CD14-positive monocyte (primary cell): Measurements from ENCODE around the gene MARCHF9. TPM values are rescaled to one million over a fixed set of nuclear protein-coding genes. Genes with fewer than 3 reads are reported as not detected.

Experiments used
- DNase-seq, 3 donors: peaks; one replicate each; pipeline ENCODE4 v3.0.0-alpha.2; 2011 to 2022
- H2AFZ ChIP-seq: 2 replicates; pipeline ENCODE4 v1.6.0; 2012; ENCODE audit warnings: mild to moderate bottlenecking, low read depth, low read length, inconsistent platforms; ENCODE audit not compliant: insufficient read depth, poor library complexity, severe bottlenecking
- H3K27ac ChIP-seq, 2 donors: 1 replicate in 1 of 2; 2 replicates in 1 of 2; pipeline ENCODE4 v1.5.1; 2012 to 2013; ENCODE audit warnings: low read length in 2 of 2, control low read depth in 1 of 2, inconsistent platforms in 1 of 2, low read depth in 1 of 2, mild to moderate bottlenecking in 1 of 2
- H3K27me3 ChIP-seq, 2 donors: one replicate each; pipeline versions ENCODE4 v1.6.0 to v1.6.1; 2011 to 2013; ENCODE audit warnings: low read length in 2 of 2; ENCODE audit not compliant: control insufficient read depth in 2 of 2, insufficient read depth in 2 of 2
- H3K36me3 ChIP-seq, 2 donors: replicated peaks in 1 of 2; 1 replicate in 1 of 2; 2 replicates in 1 of 2; pipeline versions ENCODE4 v1.5.1 to v1.6.1; 2012 to 2013; ENCODE audit warnings: low read length in 2 of 2, control low read depth in 1 of 2, inconsistent platforms in 1 of 2, mild to moderate bottlenecking in 1 of 2; ENCODE audit not compliant: insufficient read depth in 2 of 2, control insufficient read depth in 1 of 2
- H3K4me1 ChIP-seq, 2 donors: 1 replicate in 1 of 2; 2 replicates in 1 of 2; pipeline versions ENCODE4 v1.5.1 to v1.6.1; 2012 to 2013; ENCODE audit warnings: low read length in 2 of 2, control low read depth in 1 of 2, inconsistent platforms in 1 of 2, mild to moderate bottlenecking in 1 of 2, moderate library complexity in 1 of 2; ENCODE audit not compliant: insufficient read depth in 2 of 2, control insufficient read depth in 1 of 2
- H3K4me2 ChIP-seq: replicated peaks from 2 replicates; pipeline ENCODE3; 2012; ENCODE audit warnings: low read length, moderate library complexity, mild to moderate bottlenecking; ENCODE audit not compliant: poor library complexity, severe bottlenecking; ENCODE audit errors: extremely low read depth
- H3K4me3 ChIP-seq, 3 experiments: fragments of 200-600 bp in 1 of 3; sonication (generic) in 1 of 3; replicated peaks in 1 of 3; 1 replicate in 2 of 3; 2 replicates in 1 of 3; pipeline ENCODE4 v1.5.1; 2011 to 2013; ENCODE audit warnings: low read length in 3 of 3, mild to moderate bottlenecking in 3 of 3, control low read depth in 2 of 3, low read depth in 2 of 3, inconsistent platforms in 1 of 3, moderate library complexity in 1 of 3
- H3K79me2 ChIP-seq: 2 replicates; pipeline ENCODE4 v1.6.0; 2012; ENCODE audit warnings: mild to moderate bottlenecking, control low read depth, inconsistent platforms, low read length, moderate library complexity; ENCODE audit not compliant: insufficient read depth
- H3K9ac ChIP-seq: 2 replicates; pipeline ENCODE4 v1.6.0; 2017; ENCODE audit warnings: low read length, mild to moderate bottlenecking; ENCODE audit not compliant: insufficient read depth, poor library complexity, severe bottlenecking
- H3K9me3 ChIP-seq, 2 donors: replicated peaks in 1 of 2; 1 replicate in 1 of 2; 2 replicates in 1 of 2; pipeline versions ENCODE4 v1.5.1 to v1.6.1; 2012 to 2013; ENCODE audit warnings: low read length in 2 of 2, control low read depth in 1 of 2; ENCODE audit not compliant: control insufficient read depth in 1 of 2, insufficient read depth in 1 of 2
- H4K20me1 ChIP-seq: 2 replicates; pipeline ENCODE4 v1.6.0; 2012; ENCODE audit warnings: mild to moderate bottlenecking, low read length, control low read depth, moderate library complexity; ENCODE audit not compliant: insufficient read depth
- H3K27ac Mint-ChIP-seq, 7 donors: one replicate each; pipeline ENCODE4 v1.8.0; 2020; ENCODE audit warnings: mild to moderate bottlenecking in 7 of 7, mixed read lengths in 7 of 7, moderate library complexity in 6 of 7, inconsistent platforms in 2 of 7
- H3K27me3 Mint-ChIP-seq, 3 donors: one replicate each; pipeline ENCODE4 v1.8.0; 2021 to 2022; ENCODE audit warnings: low read depth in 3 of 3, mild to moderate bottlenecking in 3 of 3, mixed read lengths in 3 of 3, moderate library complexity in 3 of 3, inconsistent platforms in 1 of 3
- H3K36me3 Mint-ChIP-seq, 2 donors: one replicate each; pipeline ENCODE4 v1.8.0; 2020; ENCODE audit warnings: mixed read lengths in 2 of 2, inconsistent platforms in 1 of 2, mild to moderate bottlenecking in 1 of 2
- H3K4me1 Mint-ChIP-seq: one replicate; pipeline ENCODE4 v1.8.0; 2020; ENCODE audit warnings: mild to moderate bottlenecking, mixed read lengths
- H3K4me3 Mint-ChIP-seq, 2 donors: one replicate each; pipeline ENCODE4 v1.8.0; 2020; ENCODE audit warnings: mild to moderate bottlenecking in 2 of 2, mixed read lengths in 2 of 2, moderate library complexity in 1 of 2
- H3K9me3 Mint-ChIP-seq, 7 donors: one replicate each; pipeline ENCODE4 v1.8.0; 2020 to 2022; ENCODE audit warnings: mixed read lengths in 7 of 7, mild to moderate bottlenecking in 6 of 7, moderate library complexity in 6 of 7, inconsistent platforms in 2 of 7
- WGBS: methylation state at CpG from one replicate; pipeline ENCODE4 v1.1.5; 2013; ENCODE audit warnings: missing lambda C conversion rate; ENCODE audit not compliant: insufficient coverage; 5-methylcytosine and 5-hydroxymethylcytosine counted together
- intact Hi-C, 2 donors: fragments of 100-400 bp; cut with micrococcal nuclease; formaldehyde crosslinking; loops; one replicate each; pipeline versions ENCODE4 v1.15.0 to v1.15.1; 2023
- polyA plus RNA-seq, 3 donors: library from polyadenylated mRNA; depleted of rRNA in 1 of 3; unstranded in 2 of 3; stranded (reverse) in 1 of 3; fragments of 300-500 nt in 2 of 3; fragments of >200 nt in 1 of 3; fragmentation: Illumina TruSeq in 2 of 3; gene quantifications; 1 replicate in 2 of 3; 2 replicates in 1 of 3; pipeline ENCODE4 v1.2.3, GENCODE V29; 2012 to 2021
- TF ChIP-seq, protein P1 (sequence below): fragments of 200-600 bp; IDR thresholded peaks from one replicate; pipeline ENCODE4 v1.8.0; 2022; ENCODE audit warnings: antibody characterized with exemption, mild to moderate bottlenecking

Gene MARCHF9
- polyA plus RNA-seq, 3 donors, result 0.14 to 9.5 (median 0.23) TPM

DNA sequence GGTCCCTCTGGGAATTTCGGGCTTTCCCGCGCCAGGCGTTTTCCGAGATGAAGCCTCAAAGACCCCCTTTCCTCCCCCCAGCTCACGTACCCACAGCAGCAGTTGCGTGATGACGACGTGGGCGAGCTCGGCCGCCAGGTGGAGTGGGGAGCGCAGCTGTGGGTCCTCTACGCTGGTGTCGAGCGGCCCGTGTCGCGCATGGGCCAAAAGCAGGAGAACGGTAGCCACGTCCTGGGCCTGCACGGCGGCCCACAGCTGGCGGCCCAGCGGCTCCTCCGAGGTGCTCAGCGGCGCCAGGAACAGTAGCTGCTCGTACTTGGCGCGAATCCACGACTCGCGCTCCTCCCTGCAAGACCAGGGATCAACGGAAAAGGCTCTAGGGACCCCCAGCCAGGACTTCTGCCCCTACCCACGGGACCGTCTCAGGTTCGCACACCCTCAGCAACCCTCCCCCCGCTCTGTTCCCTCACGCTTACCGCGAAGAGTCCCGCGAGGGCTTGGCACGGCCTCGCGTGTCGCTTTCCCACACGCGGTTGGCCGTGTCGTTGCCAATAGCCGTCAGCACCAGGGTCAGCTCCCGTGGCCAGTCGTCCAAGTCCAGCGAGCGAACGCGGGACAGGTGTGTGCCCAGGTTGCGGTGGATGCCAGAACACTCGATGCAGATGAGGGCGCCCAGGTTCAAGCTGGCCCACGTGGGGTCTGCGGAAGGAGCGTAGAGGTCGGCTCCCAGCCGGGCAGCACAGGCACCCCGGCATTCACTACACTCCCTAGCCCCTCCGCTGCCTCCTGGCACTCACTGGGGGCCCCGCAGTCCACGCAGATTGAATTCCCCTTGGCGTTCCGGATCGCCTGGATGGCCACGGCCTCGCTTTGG, 27.8 kb upstream of the MARCHF9 start:
- DNase-seq, result no peak
- Mint-ChIP-seq H3K9me3 (peaks cover 0 to 15% (median 12%) of the 10 kb centered on the region in 7 donors), H3K27me3 (peaks cover 0 to 2% (median 1%) of the 10 kb centered on the region in 3 donors), H3K4me1 (peaks cover 3% of the 10 kb centered on the region), H3K4me3 (no peak overlapping the region), H3K27ac (no peak overlapping the region), H3K36me3 (peaks cover 40 to 57% of the 10 kb centered on the region in 2 donors)
- no peak overlapping the region for H2AFZ ChIP-seq
- no peak overlapping the region for H3K4me2 ChIP-seq
- H3K9ac ChIP-seq, result no peak overlapping the region
- H3K9me3 ChIP-seq, result peaks cover 0 to 14% of the 10 kb centered on the region in 2 donors
- WGBS, result 97% methylated on average over 75 of the region's 76 CpGs
- H3K4me1 ChIP-seq, result no peaks in the 10 kb centered on the region
- peaks cover 3% of the 10 kb centered on the region for H4K20me1 ChIP-seq
- TF ChIP-seq, protein P1, sequence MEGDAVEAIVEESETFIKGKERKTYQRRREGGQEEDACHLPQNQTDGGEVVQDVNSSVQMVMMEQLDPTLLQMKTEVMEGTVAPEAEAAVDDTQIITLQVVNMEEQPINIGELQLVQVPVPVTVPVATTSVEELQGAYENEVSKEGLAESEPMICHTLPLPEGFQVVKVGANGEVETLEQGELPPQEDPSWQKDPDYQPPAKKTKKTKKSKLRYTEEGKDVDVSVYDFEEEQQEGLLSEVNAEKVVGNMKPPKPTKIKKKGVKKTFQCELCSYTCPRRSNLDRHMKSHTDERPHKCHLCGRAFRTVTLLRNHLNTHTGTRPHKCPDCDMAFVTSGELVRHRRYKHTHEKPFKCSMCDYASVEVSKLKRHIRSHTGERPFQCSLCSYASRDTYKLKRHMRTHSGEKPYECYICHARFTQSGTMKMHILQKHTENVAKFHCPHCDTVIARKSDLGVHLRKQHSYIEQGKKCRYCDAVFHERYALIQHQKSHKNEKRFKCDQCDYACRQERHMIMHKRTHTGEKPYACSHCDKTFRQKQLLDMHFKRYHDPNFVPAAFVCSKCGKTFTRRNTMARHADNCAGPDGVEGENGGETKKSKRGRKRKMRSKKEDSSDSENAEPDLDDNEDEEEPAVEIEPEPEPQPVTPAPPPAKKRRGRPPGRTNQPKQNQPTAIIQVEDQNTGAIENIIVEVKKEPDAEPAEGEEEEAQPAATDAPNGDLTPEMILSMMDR, result no peak
- H3K27me3 ChIP-seq, result no peaks in the 10 kb centered on the region
- H3K27ac ChIP-seq, result no peak overlapping the region
- peaks cover 47 to 55% of the 10 kb centered on the region in 2 donors for H3K36me3 ChIP-seq
- no peaks in the 10 kb centered on the region for H3K79me2 ChIP-seq
- intact Hi-C loops, result no loop called here
- H3K4me3 ChIP-seq, result no peak overlapping the region

DNA sequence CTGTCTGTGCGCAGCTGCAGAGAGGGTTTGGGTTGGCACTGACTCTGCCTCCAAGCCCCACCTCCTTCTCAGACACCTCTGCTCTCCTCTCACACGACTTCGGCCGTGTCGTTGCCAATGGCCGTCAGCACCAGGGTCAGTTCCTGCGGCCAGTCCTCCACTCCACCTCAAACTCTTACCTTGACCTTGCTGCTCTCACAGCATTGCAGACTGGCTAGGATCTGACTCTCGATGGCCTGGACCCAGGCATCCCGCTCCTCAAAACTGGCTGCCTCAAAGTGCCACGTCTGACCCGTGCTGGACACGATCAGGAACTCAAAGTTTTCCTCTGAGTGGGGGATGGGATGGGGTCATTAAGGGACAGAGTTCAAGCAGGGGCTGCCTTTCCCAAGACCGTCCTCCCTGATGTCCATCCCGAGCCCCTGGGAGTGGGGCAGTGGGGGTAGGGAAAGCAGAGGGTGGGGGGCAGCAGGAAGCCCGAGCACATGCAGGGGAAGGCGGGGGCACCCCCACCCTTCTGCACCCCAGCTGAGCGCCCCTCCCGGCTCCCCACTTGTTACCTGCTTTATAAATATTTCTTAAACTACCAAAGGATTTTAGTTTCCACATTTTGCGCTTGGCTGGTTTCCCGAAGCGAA, 27.0 kb upstream of the MARCHF9 start:
- peaks cover 0 to 2% (median 1%) of the 10 kb centered on the region in 3 donors for H3K27me3 Mint-ChIP-seq
- H4K20me1 ChIP-seq, result no peaks in the 10 kb centered on the region
- H2AFZ ChIP-seq, result no peak overlapping the region
- no peaks in the 10 kb centered on the region for H3K4me1 ChIP-seq
- no peak overlapping the region for H3K4me3 ChIP-seq
- TF ChIP-seq, protein P1, result no peak
- DNase-seq, result no peak
- peaks cover 0 to 14% of the 10 kb centered on the region in 2 donors for H3K9me3 ChIP-seq
- peaks cover 48 to 63% of the 10 kb centered on the region in 2 donors for H3K36me3 Mint-ChIP-seq
- peaks cover 0 to 15% (median 12%) of the 10 kb centered on the region in 7 donors for H3K9me3 Mint-ChIP-seq
- H3K9ac ChIP-seq, result no peak overlapping the region
- peak overlapping the region in 3 of 7 donors; percentile 2 to 73 (median 3) for H3K27ac Mint-ChIP-seq
- intact Hi-C loops, result no loop called here
- no peak overlapping the region for H3K4me3 Mint-ChIP-seq
- H3K27ac ChIP-seq, result no peak overlapping the region
- no peaks in the 10 kb centered on the region for H3K79me2 ChIP-seq
- H3K36me3 ChIP-seq, result peaks cover 54 to 62% of the 10 kb centered on the region in 2 donors
- H3K4me1 Mint-ChIP-seq, result peaks cover 3% of the 10 kb centered on the region
- WGBS, result 97% methylated on average over 14 of the region's 21 CpGs
- no peak overlapping the region for H3K4me2 ChIP-seq
- H3K27me3 ChIP-seq, result no peaks in the 10 kb centered on the region
